Stomach (tissue), 4 donors: ENCODE results near the gene CDH16.

Experiments used
- CTCF ChIP-seq, 7 experiments: fragments of 450-650 bp in 4 of 7; fragments of 200-600 bp in 3 of 7; sonication (generic) in 3 of 7; IDR thresholded peaks; one replicate each; pipeline ENCODE4 v1.5.1; 2016 to 2019; ENCODE audit warnings: antibody characterized with exemption in 7 of 7, control low read depth in 2 of 7, mild to moderate bottlenecking in 1 of 7
- POLR2AphosphoS5 ChIP-seq, 3 donors: sonication (generic); formaldehyde crosslinking; IDR thresholded peaks; one replicate each; pipeline ENCODE4 v1.6.1; 2016; ENCODE audit warnings: antibody characterized with exemption in 3 of 3

- TF ChIP-seq POLR2AphosphoS5 (IDR thresholded peaks at IDR 0.05) = no peak
- TF ChIP-seq CTCF (IDR thresholded peaks at IDR 0.05) = no peak
Observed at GRCh38 chr16:66952430-66953110, 33.9 kb upstream of the CDH16 start.
